RWPE1 (cell line): ENCODE results near the gene SALL2.

Experiments used
- CTCF ChIA-PET: fragments of 350-600 bp; sonication (Branson Sonifier 250); formaldehyde crosslinking; extraction: SDS; loops from one replicate; lab custom pipeline; 2021; lab: Yijun Ruan, JAX
- POLR2A ChIA-PET: fragments of 400-600 bp; formaldehyde crosslinking; extraction: SDS; loops from one replicate; lab custom pipeline; 2020; ENCODE audit warnings: antibody characterized with exemption; ENCODE audit not compliant: low non-redundant PET; lab: Yijun Ruan, JAX
- DNase-seq: peaks from one replicate; pipeline ENCODE4 v3.0.0; 2012; ENCODE audit warnings: low spot score
- H3K27ac ChIP-seq: fragments of 450-650 bp; 2 replicates; pipeline ENCODE4 v1.5.1; 2017
- TF ChIP-seq, protein P1 (sequence below): fragments of 450-650 bp; conservative IDR thresholded peaks from 2 replicates; pipeline ENCODE4 v1.5.1; 2017; ENCODE audit warnings: low read depth, mild to moderate bottlenecking

Gene SALL2

DNA sequence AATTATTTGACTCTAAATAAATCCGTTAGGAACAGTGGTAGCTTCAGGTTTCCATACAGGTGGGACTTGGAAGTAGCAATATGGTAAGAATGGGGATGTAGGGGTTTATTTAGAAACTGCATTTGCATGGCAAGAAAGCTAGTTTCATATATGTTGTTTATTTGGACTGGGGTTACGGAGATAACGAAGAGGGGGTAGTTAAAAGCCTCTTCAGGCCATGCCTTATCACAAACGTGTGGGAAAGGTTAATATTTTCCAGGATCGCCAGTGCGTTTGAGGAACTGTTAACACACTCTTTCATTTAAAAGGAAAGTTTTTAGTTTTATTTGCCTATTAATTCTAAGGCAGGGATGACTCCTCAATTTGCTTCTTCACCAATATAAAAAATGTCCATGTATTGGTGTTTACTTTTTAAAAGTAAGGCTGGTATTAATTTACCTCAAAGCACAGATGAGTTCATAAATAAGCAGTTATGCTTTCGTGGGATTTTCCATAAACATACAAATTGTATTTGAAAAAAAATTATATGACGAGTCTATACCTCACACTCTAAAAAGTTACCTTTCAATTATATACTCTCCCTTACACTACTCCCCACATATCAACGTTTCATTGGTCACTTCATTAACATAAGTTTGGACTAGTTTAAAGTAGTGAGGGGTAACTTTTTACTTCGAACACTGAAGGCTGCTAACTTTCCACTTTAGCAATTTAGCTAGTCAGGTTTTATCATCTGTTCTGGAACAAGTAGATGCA, 50.2 kb downstream of the SALL2 start:
- peak overlapping the region; percentile 86 for H3K27ac ChIP-seq
- CTCF ChIA-PET = interaction anchor here (0.6 to 1.3 kb wide), 4 partner anchors 12 to 883 kb away, joined by 3 to 4 read pairs (median 4); no protein-coding TSS in a partner anchor
- peak; percentile 35 for DNase-seq
- POLR2A ChIA-PET = no interaction called here
- TF ChIP-seq, protein P1, sequence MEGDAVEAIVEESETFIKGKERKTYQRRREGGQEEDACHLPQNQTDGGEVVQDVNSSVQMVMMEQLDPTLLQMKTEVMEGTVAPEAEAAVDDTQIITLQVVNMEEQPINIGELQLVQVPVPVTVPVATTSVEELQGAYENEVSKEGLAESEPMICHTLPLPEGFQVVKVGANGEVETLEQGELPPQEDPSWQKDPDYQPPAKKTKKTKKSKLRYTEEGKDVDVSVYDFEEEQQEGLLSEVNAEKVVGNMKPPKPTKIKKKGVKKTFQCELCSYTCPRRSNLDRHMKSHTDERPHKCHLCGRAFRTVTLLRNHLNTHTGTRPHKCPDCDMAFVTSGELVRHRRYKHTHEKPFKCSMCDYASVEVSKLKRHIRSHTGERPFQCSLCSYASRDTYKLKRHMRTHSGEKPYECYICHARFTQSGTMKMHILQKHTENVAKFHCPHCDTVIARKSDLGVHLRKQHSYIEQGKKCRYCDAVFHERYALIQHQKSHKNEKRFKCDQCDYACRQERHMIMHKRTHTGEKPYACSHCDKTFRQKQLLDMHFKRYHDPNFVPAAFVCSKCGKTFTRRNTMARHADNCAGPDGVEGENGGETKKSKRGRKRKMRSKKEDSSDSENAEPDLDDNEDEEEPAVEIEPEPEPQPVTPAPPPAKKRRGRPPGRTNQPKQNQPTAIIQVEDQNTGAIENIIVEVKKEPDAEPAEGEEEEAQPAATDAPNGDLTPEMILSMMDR = no peak
